HG03039 (cell line): Measurements from ENCODE around the gene FAM3C.
A peak's percentile ranks its signal among the peaks of the same experiment; 100 is the strongest.

Experiments used
- ATAC-seq: cut with Tn5 transposase; IDR thresholded peaks from one replicate; pipeline ENCODE4 v1.9.1; 2021; ENCODE audit warnings: mild to moderate bottlenecking, moderate library complexity; ENCODE audit not compliant: unreplicated experiment

FAM3C gene

GRCh38 chr7:121383235-121383910, 12.7 kb downstream of the FAM3C start:
- ATAC-seq = no peak

GRCh38 chr7:121382473-121382872, 13.6 kb downstream of the FAM3C start:
- ATAC-seq = no peak

GRCh38 chr7:121379930-121380329, 16.2 kb downstream of the FAM3C start:
- no peak for ATAC-seq

- no peak for ATAC-seq
Observed at GRCh38 chr7:121376979-121377378, 19.1 kb downstream of the FAM3C start.

- no peak for ATAC-seq
Observed at GRCh38 chr7:121373177-121373576, 22.9 kb downstream of the FAM3C start.

- ATAC-seq = peak; percentile 85
Observed at GRCh38 chr7:121372376-121373010, 23.6 kb downstream of the FAM3C start.

GRCh38 chr7:121371883-121372282, 24.2 kb downstream of the FAM3C start:
- no peak for ATAC-seq

- ATAC-seq = no peak
Observed at GRCh38 chr7:121371367-121371766, 24.7 kb downstream of the FAM3C start.

GRCh38 chr7:121369462-121369861, 26.6 kb downstream of the FAM3C start:
- ATAC-seq = no peak

- no peak for ATAC-seq
Observed at GRCh38 chr7:121366852-121367431, 29.2 kb downstream of the FAM3C start.

- ATAC-seq = no peak
Observed at GRCh38 chr7:121360564-121360963, 35.5 kb downstream of the FAM3C start.

- ATAC-seq = no peak
Observed at GRCh38 chr7:121355574-121355973, 40.5 kb downstream of the FAM3C start.

GRCh38 chr7:121352323-121352722, 43.8 kb downstream of the FAM3C start:
- ATAC-seq = no peak

GRCh38 chr7:121351682-121352081, 44.4 kb downstream of the FAM3C start:
- no peak for ATAC-seq

- no peak for ATAC-seq
Observed at GRCh38 chr7:121344497-121344896, 51.6 kb downstream of the FAM3C start.

- no peak for ATAC-seq
Observed at GRCh38 chr7:121344093-121344492, 52.0 kb downstream of the FAM3C start.

GRCh38 chr7:121343302-121343701, 52.8 kb downstream of the FAM3C start:
- no peak for ATAC-seq

GRCh38 chr7:121342631-121343030, 53.5 kb downstream of the FAM3C start:
- no peak for ATAC-seq

GRCh38 chr7:121341933-121342332, 54.2 kb downstream of the FAM3C start:
- ATAC-seq = no peak

- ATAC-seq = no peak
Observed at GRCh38 chr7:121339082-121339481, 57.0 kb downstream of the FAM3C start.

GRCh38 chr7:121337398-121337797, 58.7 kb downstream of the FAM3C start:
- ATAC-seq = no peak

- no peak for ATAC-seq
Observed at GRCh38 chr7:121336579-121336978, 59.5 kb downstream of the FAM3C start.
